ENCODE data around the gene EPHB2.

EPHB2 gene

DNA sequence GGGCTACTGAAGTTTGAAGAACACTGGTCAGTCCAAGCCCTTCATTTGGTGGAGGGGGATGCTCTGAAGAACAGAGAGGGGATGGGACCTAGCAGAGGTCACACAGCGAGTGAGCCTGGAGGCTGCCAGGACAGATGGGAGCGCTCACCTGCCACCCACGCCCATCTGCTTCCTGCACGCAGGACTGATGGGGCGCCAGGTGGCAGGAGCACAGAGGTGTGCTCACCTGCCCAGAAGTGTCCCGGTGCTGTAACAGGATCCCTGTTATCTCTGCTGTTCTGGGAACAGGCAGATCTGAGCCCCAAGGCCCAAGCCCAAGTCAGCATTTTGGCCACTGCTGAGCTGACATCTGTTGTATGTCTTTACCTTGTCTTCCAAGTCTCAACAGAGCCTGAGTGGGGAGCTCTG, 40.5 kb downstream of the EPHB2 start:
- peak; percentile 53 for DNase-seq (ENCODE audit: low spot score)

DNA sequence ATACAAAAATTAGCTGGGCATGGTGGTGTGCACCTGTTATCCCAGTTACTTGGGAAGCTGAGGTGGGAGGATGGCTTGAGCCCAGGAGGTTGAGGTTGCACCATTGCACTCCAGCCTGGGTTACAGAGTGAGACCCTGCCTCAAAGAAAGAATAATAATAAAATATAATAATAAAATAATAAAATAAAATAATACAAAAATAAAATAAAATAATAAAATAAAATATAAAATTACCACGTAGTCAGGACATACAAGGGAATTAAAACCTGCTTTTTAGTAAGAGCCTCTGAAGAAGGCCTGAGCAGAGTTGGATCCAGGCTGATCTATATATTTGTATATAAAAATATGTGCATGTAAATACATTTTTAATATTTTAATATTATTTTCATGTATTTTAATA, 41.7 kb downstream of the EPHB2 start:
- DNase-seq (ENCODE audit: low spot score) = no peak

DNA sequence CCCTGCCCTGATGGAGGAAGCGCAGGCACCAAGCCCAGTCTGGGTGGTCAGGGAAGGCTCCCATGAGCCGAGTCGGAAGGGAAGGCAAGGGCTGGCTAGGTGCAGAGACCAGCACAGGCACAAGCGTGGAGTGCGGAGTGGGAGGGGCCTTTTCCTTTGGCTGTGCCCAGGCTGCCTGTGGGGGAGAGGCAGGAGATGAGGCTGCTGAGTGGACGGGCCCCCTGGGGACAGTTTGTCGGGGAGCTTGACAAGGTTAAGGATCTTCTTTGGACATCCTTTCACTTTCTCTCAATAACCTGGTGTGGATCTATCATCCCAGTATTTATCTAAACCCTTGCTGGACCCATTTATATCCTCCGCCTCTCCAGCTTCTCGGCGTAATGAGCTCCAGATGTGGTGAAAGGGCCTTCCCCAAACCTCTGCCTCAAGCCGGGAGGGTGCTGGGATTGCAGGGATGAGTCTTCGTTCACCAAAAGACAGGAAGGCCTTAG, 42.9 kb downstream of the EPHB2 start:
- no peak for DNase-seq (ENCODE audit: low spot score)

DNA sequence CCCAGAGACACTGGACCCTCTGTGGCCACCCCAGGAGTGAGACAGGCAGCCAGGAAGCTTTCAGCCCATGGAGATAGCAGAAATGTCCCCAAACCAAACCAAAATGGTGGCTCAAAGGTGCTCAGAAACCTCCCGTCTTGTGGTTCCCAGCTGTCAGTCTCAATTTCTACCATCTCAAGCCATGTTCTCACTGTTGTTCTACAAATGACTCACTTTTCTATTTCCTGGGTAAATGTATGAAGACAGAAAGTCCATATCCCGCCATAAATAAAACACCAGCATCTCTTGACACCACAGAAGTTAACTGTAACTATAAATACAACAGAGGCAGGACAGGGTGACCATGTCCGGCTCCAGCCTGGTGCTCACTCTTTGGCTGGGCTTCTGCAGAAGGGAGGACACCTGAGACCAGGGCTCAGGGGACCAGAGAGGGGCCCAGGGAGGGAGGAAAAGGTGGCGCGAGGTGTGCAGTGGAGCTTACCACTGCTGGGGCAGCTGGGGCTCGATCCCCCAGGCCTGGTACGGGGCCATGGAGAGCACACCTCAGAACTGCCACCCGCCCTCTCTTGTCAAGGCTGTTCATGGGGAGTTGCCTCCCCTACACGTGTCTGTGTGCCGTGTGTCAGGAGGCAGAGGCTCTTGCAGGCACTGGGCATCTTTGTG, 43.6 kb downstream of the EPHB2 start:
- no peak for DNase-seq (ENCODE audit: low spot score)

DNA sequence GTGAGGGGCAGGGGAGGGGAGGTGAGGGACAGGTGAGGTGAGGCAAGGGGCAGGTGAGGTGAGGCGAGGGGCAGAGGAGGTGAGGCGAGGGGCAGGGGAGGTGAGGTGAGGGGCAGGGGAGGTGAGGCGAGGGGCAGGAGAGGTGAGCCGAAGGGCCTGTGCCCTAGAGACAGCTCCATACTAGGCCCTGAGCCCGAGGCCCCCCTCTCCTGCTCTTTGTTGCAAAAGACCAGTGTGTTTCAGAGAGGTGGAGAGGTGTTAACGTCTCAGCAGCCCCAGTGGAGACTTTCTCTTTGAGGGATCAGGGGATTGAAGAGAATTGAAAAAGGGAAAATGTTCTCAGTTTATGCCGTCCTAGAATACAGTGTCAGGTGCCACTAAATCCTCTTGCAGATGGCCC, 44.2 kb downstream of the EPHB2 start:
- no peak for DNase-seq (ENCODE audit: low spot score)

DNA sequence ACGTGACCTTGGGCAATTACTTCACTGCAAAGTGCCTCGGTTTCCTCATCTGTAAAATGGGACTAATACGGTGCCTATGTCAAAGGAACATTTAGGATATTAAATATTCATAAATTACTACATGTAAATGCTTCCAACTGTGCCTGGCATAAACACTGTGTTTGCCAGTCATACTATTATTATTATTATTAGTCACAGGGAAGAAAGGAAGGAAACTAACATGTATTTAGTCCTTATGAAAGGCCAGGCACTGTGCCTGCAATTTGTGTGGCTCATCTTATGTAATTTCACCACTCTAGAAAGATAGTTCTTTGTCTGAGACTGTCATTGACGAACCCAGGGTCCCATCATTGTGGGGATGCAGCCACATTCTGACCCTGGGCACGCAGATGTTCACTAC, 45.0 kb downstream of the EPHB2 start:
- no peak for DNase-seq (ENCODE audit: low spot score)

DNA sequence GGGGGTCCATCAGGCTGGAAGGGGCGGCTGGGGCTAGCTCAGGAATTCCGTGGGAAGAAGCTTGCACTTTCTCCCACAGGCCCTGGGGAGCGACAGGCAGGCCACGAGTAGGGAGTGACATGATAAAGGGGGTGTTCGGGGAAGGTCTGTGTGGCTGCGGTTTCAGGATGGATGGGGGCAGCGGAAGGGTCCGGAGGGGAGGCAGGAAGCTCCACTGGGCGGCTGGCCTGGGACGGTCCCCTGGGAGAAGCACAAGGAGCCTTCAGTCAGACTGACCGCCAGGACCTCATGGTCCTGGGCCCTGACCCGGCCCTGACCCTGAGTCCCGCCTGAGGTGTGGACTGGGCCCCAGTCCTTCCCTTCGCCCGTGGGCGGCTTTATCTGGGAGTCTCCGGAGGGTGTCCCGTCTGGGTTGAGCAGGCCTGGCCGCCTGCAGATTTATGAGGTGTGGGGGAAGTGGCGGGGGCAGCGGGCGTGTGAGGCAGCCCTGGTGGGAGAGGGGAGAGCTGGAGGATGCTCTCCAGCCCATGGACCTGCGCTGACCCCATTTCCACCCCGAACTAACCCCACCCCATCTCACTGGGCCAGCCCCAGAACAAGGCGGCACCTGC, 45.6 kb downstream of the EPHB2 start:
- DNase-seq (ENCODE audit: low spot score) = no peak

DNA sequence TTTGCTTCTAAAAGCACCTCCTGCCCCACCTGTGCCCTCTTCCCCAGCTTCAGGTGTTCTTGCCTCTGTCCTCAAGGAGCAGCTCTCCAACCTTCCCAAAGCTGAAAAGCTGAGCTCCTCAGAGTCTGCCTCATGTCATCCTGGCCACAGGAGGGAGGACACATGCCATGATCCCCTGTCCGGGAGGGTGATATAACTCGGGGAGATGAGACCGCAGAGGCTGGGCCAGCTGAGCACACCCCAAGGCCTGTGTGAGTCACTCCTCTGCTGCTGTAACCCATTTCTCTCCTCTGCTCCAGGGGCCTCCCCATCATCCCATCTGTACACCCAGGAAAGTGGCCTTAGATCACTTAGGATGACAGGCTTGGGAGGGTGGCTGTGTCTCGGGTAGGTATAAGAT, 49.8 kb downstream of the EPHB2 start:
- DNase-seq (ENCODE audit: low spot score) = no peak

DNA sequence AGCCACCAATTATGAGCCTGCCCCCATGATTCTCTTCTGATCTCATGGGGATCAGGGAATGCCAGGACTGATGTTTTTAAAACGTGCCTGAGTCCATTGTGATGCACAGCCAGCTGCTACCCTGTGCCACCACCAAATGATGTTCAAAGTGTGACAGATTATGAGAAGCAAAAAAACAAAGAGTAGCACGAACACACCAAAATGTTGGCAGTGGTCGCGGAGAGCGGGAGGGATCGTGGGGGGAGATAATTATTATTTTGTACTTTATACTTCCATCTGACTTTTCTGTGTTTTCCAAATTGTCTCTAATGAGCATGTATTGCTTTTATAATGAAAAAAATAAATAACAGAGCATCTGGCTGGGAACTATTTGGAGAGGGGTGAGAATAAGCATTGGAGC, 50.5 kb downstream of the EPHB2 start:
- no peak for DNase-seq (ENCODE audit: low spot score)

DNA sequence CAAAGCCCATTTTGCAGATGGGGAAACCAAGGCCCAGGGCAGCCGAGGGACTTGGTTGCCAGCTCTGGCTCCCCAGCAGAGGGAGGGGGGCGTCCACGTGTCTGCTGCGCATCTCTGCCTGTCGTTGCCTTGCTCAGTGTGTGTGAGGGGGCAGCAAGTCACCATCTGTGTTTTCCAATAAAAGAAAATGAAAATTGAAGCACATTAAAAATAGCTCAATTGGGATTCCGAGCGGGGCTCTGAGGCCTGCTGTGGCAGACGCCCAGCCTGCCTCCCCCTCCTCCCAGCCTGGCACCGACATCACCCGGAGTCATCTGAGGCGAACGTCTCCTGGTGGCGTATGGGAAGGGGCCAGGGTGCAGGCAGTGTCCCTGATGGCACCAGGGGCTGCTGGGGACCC, 51.2 kb downstream of the EPHB2 start:
- no peak for DNase-seq (ENCODE audit: low spot score)

DNA sequence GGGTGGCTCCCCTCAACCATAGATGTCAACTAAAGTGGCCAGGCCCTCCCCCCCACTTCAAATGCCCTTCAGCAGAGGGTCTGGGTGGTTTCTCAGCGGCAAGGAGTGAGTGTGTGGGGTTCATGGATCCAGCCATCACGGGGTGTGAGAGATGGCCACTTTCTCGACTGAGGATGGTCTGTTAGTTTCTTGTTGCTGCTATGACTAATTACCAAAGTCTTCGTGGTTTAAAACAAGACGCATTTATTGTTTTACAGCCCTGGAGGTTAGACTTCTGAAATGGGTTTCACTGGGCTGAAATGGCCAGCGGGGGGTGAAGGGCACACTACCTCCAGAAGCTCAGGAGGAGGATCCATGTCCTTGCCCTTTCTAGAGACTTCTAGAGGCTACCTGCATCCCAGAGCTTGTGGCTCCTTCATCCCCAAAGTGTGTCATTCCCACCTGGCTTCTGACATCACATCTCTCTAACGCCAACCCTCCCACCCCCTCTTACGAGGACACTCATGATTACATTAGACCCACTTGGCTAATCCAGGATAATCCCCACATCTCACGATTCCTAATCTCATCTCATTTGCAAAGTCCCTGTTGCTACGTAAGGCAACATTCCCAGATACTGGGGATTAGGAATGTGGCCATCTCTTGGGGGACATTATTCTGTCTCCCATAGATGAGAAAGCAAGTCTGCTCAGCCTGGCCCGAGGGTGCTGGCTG, 53.0 kb downstream of the EPHB2 start:
- DNase-seq (ENCODE audit: low spot score) = no peak

DNA sequence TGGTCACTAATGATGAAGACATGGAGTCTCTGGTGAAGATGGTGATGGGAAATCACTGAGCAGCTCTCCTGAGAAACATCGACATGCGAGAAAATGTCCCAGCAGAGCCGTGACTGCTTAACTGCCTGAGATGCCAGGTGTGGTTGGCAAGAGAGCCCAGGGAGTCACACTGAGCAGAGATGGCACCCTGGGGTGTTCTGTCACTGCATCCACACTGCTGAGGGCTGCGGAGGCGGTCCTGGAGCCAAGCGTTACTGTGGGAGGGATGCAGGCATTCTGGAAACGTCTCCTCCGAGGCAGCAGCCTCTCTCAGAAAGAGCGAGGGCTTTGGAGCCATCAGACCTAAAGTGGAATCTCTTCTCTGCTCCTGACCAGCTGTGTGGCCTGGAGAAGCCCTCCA, 57.2 kb downstream of the EPHB2 start:
- DNase-seq (ENCODE audit: low spot score) = no peak

DNA sequence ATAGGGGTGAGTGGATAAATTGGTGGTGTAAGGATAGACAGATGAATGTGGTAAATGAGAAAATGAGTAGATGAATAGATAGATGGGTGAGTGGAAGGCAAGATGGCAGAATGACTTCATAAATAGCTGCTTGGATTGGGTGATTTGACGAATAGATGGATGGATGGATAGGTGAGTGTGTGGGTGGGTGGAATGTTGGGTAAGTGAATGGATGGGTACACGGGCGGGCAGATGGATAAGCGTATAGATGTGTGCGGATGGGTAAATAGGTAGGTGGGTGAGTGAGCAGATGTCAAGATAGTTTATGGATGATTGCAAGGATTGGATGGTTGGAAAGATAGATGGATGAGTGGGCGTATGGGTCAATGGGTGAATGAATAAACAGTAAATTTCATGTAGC, 59.3 kb downstream of the EPHB2 start:
- DNase-seq (ENCODE audit: low spot score) = no peak

DNA sequence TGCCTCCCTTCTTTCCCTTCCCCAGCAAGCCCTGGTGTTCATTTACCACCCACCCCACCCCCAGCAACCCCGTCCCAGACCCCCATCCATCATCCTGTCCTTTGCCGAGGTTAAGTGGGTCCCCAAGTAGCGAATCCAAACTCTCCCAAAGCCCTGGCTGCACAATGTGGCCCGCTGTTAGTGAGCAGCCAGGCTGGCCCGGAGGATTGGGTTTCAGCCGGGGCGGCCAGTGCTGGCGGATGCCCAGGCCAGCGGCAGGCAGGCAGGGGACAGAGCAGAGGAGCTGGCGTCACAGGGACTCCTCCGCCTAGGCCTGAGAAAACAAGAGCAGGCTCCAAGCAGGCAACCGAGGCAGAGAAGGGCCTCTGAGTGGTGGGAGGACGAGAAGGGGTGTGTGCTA, 61.4 kb downstream of the EPHB2 start:
- DNase-seq (ENCODE audit: low spot score) = no peak

DNA sequence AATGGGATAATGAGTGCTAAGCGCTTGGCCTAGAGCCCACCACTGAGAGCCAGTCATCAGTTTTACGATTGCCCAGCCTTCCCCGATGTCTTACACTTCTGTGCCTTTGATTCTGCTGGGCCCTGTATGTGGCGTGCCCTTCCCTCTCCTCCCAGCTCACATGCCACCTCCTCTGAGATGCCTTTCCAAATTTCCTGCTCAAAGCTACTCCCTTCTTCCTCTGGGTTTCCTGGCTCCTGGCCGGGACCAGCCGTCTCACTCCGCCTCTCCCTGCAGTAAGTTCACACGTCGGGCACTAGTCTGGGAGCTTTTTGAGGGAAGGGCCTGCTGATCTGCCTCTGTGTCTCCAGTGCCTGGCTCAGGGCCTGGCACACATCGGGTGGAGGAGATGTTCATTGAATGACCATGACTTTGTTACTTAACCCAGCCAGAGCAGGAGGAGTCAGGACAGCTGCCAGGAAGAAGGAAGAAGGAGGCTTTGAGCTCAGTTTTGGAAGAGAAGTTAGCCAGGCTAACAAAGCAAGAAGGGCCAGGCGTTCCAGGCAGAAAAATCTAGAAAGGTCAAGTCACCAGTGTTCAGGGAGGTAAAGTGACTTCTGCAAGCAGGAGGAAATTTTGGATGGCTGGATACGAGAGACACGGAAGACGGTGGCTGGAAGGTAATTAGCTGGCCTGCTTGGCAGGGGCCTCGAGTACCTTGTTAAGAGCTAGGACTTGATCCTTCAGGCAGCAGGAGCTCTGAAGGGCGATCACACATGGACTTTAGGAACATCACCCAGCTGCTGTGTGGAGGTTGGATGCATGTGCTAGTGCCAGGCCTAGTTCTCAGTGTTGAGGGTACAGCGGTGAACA, 63.6 kb downstream of the EPHB2 start:
- DNase-seq (ENCODE audit: low spot score) = peak; percentile 7

DNA sequence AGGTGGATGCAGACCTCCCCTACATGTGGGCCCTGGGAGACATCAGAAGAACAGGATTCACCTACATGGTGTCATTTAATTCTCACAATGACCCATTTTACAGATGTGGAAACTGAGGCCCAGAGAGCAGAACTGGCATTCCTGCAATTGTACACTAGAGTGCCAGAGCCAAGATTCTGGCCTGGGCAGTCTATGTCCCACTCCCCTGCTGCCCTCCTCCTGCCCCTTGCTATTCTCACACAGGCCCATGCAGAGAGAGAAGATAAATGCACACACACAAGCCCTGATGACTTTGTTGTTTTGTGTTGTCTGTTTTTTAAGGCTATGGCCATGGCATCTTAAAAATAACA, 64.2 kb downstream of the EPHB2 start:
- no peak for DNase-seq (ENCODE audit: low spot score)

DNA sequence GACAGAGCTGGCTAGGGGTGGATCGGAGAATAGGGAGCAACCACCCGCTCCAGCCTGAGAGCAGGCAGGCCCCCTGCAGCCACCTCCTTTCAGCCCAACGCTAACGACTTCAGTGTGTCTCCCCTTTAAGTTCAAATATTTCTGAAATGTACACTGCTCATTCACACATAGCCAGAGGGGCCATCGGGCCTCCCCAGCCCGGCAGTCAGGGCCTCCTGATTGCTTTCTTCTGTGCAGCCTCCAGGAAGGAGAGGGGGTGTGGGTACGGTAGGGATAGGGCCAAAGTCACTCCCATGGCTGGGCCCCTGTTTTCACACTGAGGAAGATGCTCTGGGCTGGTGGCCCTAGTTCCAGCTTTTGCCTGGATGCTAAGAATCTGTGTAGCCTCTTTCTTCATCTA, 64.8 kb downstream of the EPHB2 start:
- no peak for DNase-seq (ENCODE audit: low spot score)

DNA sequence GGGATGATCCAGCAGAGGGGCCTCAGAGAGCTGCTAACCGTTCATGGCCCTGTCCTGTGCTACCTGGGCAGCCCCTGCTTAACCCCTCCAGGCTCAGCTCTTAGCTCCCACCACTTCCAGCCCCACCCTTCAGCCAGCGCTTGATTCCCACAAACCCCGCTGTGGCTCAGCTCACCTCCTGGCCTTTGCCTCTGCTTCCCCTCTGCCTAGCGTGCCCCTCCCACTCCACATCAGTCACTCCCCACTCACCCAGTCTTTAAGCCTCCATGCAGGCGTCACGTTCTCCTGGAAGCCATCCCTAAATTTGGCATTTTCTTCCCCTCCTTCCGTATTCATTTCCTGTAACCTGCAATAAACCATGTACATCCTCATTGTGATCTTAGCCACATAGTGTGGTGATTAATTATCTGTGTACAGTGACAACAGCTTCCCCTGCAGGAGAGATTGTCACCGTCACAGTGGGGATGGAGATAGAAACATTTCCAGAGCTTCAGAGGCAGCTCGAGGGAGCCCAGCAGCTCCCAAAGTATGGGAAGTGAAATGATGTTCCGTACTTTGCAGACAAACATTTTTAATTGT, 65.5 kb downstream of the EPHB2 start:
- DNase-seq (ENCODE audit: low spot score) = no peak

DNA sequence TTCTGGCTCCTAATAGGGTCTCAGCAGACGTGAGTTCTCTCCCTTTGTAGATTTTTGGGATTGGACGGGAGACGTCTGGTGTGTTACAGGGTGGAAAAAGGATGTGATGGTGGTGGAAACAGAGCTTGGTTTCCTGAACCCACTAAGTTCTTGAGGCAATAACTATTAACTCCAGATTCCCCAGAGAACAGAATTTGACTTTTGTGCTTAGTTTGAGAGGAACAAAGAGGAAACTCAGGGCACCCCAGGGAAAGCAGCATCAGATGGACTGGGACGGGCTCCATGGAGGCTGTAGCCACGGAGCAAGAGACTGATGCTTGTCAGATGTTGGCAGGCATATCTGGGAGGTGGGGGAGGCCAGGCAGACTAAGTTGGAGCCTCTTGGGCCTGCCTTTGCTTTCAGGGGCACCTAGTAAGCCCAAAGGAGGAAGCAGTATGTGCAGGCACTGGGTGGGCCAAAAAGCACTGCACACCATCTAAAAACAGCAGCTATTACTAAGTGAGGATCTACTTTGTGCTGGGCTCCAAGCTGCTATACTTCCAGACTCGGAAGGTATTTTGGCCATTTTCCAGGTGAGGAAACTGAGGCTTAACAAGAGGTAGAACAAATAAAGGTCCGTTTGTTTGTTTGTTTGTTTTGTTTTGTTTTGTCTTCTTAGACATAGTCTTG, 66.9 kb downstream of the EPHB2 start:
- no peak for DNase-seq (ENCODE audit: low spot score)

DNA sequence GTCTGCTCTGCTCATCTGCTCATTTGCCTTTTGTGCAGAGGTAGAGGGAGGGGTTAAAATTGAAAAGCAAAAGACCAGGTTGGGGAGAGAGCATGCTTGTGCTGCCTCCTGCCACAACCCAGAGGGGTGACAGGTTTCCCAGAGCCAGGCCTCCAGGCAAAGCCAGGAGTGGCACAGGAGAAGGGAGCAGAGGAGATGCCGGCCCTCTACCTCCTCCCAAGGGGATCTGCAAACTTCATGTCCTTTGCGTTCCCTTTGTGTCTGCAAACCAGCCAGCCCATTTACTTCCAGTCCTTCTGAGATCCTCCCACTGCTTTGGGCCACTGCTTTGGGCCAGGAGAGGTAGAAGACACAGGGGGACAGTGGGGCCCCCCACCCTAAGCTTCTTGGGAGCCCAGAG, 67.8 kb downstream of the EPHB2 start:
- DNase-seq (ENCODE audit: low spot score) = no peak

DNA sequence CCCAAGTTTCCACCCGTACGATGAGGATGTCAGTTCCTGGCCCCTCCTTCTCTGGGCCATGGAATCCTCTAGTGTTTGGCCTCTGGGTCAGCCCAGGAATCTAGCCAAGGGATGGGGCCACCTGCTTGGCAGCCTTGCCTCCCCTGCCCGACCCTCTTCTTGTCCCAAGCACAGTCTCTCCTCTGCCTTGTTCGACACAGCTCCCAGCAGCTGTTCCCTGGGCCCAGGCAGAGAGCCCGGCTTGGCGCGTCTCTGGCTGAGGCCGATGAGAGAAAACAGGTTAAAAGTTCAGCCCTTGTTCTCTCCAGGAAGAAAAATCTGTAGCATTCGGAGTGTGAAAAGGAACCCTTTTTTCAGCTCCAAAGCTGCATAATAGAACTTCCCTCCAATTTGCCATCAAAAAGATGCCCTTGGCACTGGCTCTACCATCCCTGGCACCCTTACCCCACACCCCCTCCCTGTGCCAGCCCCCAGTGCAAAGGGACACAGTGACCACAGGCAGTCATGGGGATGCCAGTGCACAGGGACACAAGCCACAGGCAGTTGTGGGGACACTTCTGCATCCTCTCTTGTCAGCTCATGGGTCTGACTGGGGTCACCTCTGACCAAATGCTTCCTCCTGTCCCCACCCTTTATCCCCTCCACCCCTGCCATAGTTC, 68.4 kb downstream of the EPHB2 start:
- peak; percentile 22 for DNase-seq (ENCODE audit: low spot score)

All from cerebellar cortex (tissue), 1 donor.